HG02981 (cell line): ENCODE data around the gene PACS2.

Source experiments
- ATAC-seq: cut with Tn5 transposase; IDR thresholded peaks from one replicate; pipeline ENCODE4 v1.9.1; 2021; ENCODE audit warnings: mild to moderate bottlenecking, moderate library complexity; ENCODE audit not compliant: unreplicated experiment

PACS2 gene

DNA sequence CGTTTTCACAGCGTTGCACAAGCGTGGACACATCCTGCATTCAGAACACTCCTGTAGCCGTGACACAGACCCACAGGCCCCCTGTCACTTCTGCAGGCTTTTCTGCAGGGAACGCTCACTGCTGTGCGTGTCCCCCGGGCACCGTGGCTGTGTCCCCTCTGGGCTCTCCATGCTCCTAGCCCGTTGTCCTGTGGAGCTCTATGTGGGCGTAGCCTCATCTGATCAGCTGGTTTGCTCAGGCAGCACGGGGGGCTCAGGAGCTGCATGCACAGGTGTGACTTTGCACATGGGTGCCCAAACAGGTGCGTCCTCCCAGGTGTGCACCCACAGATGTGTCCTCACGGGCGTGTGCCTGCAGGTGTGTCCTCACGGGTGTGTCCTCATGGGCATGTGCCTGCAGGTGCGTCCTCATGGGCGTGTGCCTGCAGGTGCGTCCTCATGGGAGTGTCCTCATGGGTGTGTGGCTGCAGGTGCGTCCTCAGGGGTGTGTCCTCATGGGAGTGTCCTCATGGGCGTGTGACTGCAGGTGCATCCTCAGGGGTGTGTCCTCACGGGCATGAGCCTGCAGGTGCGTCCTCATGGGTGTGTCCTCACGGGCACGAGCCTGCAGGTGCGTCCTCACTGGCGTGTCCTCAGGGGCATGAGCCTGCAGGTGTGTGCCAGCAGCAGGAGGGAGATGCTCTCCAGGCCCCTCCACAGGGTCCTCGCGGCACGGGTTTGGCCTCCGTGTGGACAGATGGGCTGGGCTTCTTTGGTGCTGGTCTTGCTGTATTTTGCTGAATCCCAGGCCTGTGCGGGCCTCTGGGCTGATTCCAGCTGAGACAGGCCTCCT lies 122.6 kb downstream of the PACS2 start:
- no peak for ATAC-seq

DNA sequence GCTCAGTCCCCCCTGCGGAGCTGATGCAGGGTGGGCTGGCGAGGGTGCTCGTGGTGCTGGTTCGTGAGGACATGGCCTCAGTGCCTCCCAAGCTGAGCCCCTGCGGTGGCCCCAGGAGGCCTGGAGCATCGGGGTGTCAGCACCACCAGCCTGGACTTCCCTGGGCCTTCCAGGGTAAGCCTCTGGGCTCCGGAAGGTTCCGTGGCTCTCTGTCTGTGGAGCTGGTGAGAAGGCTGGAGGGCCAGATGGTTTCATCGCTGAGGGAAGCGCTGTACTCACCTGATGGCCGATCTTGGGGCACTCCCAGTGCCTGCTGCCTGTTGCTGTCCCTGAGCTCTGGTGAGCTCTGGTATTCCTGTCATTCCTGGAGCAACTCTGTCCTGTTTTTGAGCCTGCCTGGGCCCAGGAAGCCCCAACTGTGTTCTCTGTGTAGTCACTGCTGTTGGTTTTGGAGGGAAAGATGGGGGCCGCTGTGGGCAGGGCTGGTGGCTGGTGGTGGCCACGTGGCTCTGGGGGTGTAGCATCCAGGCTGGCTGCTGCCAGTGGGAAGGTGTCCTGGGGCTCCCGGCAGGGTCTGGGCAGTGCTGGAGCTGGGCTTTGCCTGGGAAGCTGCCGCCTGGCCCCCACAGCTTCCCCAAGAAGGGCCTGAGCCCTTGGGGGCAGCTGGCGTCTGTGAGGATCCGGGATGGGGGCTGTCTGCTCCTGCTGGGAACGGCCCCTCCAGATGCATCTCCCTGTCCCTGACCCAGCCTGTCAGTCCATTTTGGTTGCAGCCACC lies 123.4 kb downstream of the PACS2 start:
- ATAC-seq, result no peak

DNA sequence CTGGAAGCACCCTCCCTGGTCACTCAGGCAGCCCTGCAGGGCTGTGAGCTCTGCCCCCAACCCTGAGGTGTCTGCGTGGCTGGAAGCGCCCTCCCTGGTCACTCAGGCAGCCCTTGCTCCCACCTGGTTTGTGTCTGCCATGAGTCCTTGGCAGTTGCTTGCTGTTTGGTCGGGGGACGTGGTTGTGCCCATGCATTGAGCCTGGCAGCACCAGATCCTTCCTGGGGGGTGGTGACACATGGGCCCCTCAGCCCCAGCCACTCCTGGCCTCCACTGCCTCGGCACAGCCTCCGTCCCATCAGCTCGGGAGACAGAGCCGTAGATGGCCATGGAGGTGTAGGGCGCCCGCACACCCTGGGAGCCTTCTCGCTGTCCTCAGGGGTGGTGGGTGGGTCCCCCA lies 124.6 kb downstream of the PACS2 start:
- no peak for ATAC-seq

DNA sequence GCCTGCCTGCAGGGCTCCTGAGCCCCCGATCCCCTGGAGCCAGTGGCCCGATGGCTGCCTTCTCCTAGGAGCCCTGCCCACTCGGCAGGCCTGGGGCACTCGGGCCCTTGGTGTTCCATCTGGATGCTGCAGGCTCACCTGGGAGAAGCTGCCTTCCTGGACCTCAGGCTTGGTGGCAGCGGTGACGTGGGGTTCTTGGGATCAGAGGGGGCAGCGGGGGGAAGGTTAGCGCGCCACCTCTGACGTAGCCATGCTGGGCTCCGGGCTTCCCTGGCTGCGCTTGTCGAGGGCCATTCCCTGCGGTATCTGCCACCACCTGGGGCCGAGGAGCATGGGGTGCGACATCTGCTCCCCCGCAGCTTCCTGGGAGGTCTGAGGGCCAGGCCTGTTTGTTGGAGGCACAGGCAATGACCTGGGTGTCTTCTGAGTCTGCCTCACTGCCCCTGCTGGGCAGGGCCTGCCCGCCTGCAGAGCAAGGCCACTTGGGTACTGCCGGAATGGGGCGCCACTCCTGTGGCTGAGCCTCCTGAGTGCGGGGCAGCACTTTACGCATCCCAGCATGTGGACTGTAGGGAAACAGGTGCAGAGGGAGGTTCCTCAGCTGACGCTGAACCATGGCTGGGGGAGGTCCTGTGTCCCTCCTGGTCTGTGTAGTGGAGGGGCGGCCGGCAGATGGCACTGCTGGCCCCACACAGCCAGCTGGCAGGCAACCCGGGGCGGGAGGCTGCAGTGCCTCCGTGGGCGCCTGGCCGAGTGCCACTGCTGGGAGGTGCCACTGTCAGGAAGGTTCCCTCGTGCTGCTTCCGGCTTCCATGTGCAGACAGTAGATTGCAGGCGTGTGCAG lies 125.4 kb downstream of the PACS2 start:
- no peak for ATAC-seq

DNA sequence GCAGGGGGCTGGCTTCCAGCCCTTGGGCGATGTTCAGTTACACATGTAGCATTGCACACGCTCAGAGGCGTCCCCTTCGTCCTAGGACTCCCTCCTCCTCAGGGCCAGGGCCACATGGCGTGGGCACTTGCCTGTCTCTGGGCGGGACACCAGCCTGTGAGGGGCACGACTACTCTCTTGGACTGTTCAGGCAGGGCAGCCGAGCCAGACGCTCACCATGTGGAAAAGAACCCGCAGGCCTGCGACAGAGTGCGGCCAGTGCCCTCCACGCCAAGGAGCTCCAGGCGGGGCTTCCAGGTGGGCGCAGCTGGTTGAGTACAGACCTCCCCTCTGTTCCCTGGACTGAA lies 126.0 kb downstream of the PACS2 start:
- ATAC-seq, result no peak

DNA sequence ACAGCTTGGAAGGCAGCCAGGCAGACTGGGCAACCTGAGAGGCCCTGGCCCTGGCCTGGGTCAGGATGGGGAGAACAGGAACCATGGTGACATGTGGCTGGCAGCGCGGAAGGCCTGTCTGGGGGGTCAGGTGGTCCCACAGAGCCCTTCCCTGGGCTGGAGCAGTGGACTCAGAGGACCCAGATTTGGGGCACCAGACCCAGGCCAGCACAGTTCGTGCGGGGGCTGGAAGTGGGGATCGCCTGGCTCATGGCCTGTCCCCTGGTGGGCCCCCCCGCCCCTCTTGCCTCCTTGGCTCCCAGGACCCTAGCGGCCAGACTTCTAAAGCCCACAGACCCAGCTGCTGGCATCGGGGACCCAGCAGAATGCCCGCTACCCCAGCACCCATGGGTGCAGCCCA lies 126.4 kb downstream of the PACS2 start:
- no peak for ATAC-seq

DNA sequence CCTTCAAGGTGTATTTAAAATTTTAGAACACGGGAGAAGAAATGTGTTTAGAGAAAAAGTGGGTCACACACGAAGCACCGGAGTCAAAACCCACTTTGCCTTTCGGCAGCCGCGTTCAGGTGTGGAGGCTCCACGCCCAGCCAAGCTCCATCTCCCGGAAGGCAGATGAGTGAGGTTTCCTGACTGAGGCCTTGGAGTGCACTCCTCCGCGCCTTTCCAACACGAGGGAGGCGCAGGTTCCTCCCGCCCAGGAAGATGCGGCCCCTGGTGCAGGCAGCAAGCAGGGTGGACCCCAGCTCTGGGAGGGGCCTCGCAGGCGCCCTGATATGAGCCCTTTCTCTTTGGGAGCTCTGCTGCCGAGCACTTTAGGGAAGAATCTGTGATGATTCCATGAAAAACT lies 127.6 kb downstream of the PACS2 start:
- ATAC-seq, result no peak

DNA sequence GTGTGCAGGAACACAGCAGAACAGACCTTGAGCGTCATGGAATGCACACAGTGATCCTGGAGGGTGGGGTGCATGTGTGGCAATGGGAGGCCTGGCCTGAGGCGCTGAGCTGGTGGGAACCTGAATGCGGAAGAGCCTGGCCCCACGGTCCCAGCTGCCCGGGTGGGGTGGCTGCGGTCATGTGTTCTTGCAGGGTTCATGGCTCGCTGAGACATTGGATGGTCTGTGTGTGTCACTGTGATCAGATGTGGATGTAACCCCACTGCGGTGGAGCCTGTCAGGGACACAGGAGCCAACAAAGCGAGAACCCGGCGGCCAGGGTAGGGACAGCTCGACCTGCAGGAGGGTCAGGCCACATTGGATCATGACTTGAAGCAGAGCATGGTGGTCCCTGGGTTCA lies 128.3 kb downstream of the PACS2 start:
- ATAC-seq, result no peak

DNA sequence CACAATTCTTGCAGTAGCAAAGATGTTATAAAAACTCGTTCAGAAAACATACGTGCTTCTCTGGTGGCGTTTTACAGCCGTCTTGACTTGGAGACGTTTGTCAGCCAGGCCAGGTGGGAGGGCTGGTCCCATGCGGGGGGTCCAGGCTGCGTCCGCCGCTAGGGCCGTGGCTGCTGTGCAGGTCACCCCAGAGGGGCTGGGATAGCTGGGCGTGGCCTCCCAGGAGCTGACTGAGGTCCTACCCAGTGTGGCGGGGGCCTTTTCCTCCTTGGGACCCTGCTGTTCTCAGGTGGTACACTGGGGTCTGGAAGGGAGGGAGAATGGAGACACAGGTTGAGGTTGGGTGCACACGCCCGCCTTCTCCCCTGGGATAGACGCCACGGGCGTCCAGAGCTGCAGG lies 130.3 kb downstream of the PACS2 start:
- ATAC-seq, result no peak

DNA sequence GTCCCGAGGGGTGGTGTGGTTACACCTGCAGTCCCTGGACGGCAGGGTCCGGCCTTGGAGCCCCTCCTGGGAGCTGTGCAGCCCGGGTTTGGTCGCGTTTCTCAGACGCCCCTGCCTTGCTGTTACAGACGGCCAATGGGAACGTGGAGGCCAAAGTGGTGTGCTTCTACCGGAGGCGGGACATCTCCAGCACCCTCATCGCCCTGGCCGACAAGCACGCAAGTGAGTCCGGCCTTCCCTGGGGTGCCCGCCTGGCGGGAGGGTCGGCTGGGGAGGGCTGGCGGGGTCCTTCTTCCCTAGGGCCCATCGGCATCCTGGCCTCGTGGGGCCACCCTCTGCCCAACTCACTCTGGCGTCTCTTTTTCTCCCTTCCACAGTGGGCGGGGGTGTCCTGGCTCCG lies 130.7 kb downstream of the PACS2 start:
- no peak for ATAC-seq

DNA sequence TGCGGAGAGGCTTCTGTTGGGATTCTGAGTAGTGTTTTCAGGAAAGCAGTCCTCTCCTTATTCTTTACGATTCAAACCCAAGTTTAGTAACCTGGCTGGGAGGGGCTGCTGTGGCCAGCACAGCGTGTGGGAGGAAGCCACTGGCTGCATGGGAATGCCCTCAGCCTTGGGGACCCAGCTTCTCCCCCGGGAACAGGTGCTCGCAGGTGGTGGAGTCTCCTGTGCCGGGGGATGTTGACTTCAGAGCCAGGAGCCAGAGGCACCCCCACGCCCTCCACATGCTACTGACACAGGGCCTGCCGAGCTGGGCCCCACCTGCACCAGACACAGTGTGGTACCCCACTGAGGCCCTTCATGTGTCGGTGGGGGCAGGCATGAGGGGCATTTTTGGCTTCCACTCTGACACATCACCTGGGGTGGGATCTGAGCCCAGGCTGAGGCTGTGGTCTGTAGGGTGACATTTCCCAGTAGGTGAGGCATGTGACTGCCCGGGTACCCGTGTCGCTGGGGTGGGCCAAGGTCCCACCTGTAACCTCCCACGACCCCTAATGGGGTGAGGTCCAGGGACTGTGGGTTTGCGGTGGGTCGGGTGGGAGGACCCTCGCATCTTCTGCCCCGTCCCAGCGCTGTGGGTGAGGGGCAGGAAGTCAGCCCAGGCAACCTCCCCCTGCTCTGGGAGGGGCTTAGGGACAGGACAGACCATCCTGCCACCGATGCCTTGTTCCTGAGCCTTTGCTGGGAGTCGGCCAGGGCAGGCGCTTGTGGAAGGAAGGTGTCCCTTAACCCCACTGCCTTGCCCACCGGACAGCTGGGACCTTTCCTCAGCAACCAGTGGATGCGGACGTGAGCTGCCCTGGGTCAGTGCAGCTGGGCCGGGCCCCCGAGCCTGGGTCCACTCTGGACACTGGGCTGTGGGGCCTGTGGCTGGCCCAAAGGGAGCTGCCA lies 131.6 kb downstream of the PACS2 start:
- ATAC-seq, result no peak

DNA sequence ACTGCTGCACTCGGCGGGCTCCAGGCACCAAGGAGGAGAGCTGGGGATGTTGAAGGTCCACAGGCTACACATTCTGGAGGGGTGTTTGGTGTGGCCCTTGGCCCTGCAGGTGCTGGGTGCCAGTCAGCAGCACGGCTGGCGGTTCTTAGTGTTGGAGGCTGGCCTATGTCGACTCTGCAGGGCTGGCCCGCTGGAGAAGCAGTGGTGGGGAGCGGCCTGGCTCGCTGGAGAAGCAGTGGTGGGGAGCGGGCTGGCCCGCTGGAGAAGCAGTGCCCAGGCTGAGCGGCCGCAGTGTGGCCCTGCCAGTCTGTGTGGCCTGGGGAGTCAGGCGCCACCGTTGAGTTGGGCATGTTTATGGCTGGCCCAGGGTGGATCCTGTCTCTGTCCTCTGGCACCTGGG lies 132.4 kb downstream of the PACS2 start:
- no peak for ATAC-seq
